ENCODE measurements around the gene MYO9A. TPM values are rescaled to one million over a fixed set of nuclear protein-coding genes. Genes with fewer than 3 reads are reported as not detected.

Gene MYO9A
- total RNA-seq, 1 donor from 2014 or later = 79.5 TPM

DNA sequence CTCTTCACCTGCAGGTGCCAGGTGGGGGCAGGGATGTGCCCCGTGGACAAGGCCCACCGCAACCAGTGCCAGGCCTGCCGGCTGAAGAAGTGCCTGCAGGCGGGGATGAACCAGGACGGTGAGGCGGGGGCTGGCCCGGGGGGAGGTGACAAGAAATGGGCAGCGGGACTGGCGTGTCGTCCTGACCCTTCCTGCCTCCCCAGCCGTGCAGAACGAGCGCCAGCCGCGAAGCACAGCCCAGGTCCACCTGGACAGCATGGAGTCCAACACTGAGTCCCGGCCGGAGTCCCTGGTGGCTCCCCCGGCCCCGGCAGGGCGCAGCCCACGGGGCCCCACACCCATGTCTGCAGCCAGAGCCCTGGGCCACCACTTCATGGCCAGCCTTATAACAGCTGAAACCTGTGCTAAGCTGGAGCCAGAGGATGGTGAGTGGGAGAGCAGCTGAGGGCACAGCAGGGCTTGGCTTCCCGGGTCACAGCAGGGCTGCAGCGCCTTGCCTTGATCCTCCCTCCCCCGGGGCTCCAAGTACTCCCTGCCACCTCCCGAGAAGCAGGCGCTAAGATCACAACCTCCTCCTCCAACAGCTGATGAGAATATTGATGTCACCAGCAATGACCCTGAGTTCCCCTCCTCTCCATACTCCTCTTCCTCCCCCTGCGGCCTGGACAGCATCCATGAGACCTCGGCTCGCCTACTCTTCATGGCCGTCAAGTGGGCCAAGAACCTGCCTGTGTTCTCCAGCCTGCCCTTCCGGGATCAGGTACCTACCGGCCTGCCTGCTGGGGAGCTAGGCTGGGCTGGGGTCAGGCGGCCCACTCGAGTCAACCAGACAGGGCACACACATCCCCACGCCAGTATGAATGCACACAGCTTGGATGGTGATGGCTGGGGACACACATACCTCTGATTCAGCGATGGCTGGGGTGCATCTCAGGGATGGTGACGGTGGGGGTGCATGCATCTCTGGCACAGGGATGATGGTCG, 305.9 kb downstream of the MYO9A start:
- H3K27me3 Mint-ChIP-seq (ENCODE audit: low read depth) = no peaks in the 10 kb centered on the region
- H3K36me3 Mint-ChIP-seq = no peaks in the 10 kb centered on the region
- no peak overlapping the region for H3K27ac Mint-ChIP-seq
- H3K4me3 Mint-ChIP-seq = no peak overlapping the region
- TF ChIP-seq, protein P1, sequence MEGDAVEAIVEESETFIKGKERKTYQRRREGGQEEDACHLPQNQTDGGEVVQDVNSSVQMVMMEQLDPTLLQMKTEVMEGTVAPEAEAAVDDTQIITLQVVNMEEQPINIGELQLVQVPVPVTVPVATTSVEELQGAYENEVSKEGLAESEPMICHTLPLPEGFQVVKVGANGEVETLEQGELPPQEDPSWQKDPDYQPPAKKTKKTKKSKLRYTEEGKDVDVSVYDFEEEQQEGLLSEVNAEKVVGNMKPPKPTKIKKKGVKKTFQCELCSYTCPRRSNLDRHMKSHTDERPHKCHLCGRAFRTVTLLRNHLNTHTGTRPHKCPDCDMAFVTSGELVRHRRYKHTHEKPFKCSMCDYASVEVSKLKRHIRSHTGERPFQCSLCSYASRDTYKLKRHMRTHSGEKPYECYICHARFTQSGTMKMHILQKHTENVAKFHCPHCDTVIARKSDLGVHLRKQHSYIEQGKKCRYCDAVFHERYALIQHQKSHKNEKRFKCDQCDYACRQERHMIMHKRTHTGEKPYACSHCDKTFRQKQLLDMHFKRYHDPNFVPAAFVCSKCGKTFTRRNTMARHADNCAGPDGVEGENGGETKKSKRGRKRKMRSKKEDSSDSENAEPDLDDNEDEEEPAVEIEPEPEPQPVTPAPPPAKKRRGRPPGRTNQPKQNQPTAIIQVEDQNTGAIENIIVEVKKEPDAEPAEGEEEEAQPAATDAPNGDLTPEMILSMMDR (IDR thresholded peaks at IDR 0.05; ENCODE audit: unreplicated experiment) = no peak
- DNase-seq (ENCODE audit: low spot score in 2 of 2, unreplicated experiment in 2 of 2) = no peak
- no peaks in the 10 kb centered on the region for H3K9me3 Mint-ChIP-seq
- H3K4me1 Mint-ChIP-seq = peaks cover 16% of the 10 kb centered on the region

DNA sequence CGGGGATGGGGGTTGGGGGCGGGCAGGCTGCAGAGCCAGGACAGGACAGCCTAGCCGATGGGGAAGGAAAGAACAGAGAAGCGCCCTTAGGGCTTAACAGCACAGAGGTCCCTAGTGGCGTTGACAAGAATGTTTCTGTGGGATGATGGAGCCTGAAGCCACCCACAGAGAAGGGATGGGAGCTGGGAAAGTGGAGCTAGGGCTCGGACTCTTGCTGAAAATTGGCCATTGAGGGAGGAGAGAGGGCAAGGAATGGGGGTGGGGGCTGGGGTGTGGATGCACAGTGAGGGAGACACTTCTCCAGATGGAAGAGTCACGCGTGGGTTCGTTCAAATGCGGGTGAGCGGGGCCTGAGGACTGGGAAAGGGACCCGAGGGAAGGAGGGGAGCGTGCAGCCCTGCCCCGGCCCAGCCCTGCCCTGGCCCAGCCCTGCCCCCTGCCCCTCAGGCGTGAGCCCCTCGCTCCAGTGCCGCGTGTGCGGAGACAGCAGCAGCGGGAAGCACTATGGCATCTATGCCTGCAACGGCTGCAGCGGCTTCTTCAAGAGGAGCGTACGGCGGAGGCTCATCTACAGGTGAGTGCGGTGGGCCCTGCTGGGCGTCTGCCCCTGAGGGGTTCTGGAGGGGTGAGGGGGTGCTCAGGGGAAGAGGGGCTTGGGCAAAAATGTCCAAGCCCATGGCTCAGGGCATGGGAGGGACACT, 306.8 kb downstream of the MYO9A start:
- H3K27me3 Mint-ChIP-seq (ENCODE audit: low read depth) = no peaks in the 10 kb centered on the region
- TF ChIP-seq, protein P1 (IDR thresholded peaks at IDR 0.05; ENCODE audit: unreplicated experiment) = no peak
- H3K36me3 Mint-ChIP-seq = no peaks in the 10 kb centered on the region
- DNase-seq (ENCODE audit: low spot score in 2 of 2, unreplicated experiment in 2 of 2) = no peak
- H3K27ac Mint-ChIP-seq = no peak overlapping the region
- H3K9me3 Mint-ChIP-seq = no peaks in the 10 kb centered on the region
- no peak overlapping the region for H3K4me3 Mint-ChIP-seq
- H3K4me1 Mint-ChIP-seq = peaks cover 25% of the 10 kb centered on the region

DNA sequence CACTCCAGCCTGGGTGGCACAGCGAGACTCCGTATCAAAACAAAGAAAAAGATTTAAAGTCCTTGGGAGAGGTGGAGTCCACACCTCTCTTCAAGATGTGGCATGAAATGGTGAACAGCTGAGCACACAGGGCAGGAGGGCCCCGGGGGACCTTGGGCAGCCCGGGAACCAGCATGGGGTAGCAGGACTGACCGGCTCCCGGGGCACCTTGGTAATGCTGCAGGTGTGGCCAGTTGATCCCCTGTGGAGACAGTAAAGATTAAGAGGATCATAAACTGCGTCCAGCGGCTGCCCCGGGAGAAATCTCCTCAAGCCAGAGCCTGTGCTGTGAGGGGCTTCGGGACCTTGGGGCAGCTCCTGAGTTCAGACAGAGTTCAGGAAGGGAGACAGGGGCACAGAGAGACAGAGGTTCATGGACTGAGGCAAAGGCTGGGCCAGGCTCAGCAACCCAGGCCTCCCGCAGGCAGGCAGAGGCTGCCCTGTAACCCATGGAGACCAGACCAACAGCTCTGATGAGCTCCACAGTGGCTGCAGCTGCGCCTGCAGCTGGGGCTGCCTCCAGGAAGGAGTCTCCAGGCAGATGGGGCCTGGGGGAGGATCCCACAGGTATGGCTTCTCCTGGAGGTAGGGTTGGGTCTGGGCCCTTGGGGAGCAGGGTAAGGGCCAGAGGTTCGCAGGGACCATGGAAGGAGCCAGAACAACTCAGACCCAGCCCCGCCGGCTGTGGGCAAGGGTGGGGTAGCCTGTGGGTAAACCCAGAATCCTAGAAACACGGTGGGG, 307.5 kb downstream of the MYO9A start, which contains the start of gene NR2E3:
Gene NR2E3 (plus strand): TSS at position 299 of the 780 bp plus-strand sequence. CDS start 190 bp downstream, at position 489.
- no peaks in the 10 kb centered on the region for H3K27me3 Mint-ChIP-seq (ENCODE audit: low read depth)
- no peak within 1 kb of the TSS for H3K4me3 Mint-ChIP-seq
- H3K9me3 Mint-ChIP-seq = no peaks in the 10 kb centered on the region
- TF ChIP-seq, protein P1 (IDR thresholded peaks at IDR 0.05; ENCODE audit: unreplicated experiment) = no peak
- H3K4me1 Mint-ChIP-seq = peaks cover 27% of the 10 kb centered on the region
- DNase-seq (ENCODE audit: low spot score in 2 of 2, unreplicated experiment in 2 of 2) = no peak
- H3K36me3 Mint-ChIP-seq = no peaks in the 10 kb centered on the region
- H3K27ac Mint-ChIP-seq = no peak within 1 kb of the TSS

DNA sequence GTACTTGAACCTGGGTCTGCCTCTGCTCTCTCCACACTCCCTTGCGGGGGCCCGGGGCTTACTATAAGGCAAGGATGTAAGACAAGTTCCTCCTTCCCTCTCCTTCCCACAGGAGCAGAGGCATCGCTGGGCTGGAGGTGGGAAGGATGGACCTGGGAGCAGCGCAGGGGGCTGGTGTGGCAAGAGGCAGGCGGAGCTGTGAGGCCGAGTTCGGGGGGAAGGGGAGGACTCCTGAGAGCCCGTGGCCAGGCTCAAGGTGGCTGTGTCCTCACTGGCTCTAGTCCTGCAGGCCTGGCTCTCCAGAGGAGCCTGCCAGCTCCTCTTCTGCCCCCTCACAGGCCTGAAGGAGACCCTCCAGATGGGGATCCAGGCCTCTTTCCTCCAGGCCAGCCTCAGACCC, 308.6 kb downstream of the MYO9A start:
- DNase-seq (ENCODE audit: low spot score in 2 of 2, unreplicated experiment in 2 of 2) = no peak
- Mint-ChIP-seq H3K36me3 (no peaks in the 10 kb centered on the region), H3K4me1 (peaks cover 36% of the 10 kb centered on the region), H3K9me3 (no peaks in the 10 kb centered on the region), H3K4me3 (no peak overlapping the region), H3K27ac (no peak overlapping the region), H3K27me3 (ENCODE audit: low read depth) (no peaks in the 10 kb centered on the region)
- TF ChIP-seq, protein P1 (IDR thresholded peaks at IDR 0.05; ENCODE audit: unreplicated experiment) = no peak

DNA sequence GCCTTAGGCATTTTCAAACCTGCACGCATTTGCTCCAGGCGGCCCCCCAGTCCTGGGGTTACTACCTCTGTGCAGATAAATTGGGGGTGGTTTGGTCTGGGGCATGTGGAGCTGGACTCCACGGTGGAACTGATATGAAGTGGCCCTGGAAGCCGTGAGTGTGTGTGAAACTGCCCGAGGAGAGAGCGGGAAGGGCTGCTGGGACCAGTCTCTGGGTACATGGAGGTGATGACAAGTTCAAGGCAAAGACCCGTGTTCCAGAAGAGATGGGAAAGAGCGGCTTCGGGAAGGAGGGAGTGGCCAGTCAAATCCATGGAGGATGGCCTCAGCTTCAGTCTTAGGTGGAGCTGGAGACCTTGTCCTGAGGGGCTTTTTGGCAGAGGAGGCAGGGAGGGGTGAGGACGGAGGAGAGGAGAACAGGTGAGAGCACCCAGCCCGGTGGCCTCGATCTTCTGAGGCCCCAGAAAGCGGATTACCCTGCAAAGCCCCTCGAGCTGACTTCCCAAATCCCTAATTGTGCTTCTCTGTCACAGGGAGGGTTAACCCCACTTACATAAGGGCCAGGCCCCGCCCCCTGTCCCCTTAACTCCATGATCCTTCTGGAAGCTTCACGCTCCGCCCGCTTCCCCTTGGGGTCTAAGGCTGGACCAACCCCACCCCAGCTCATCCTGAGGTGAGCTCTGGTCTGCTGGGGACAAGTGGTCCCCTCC, 309.5 kb downstream of the MYO9A start:
- Mint-ChIP-seq H3K4me1 (peaks cover 36% of the 10 kb centered on the region), H3K27ac (peak overlapping the region; percentile 94), H3K27me3 (ENCODE audit: low read depth) (no peaks in the 10 kb centered on the region), H3K9me3 (no peaks in the 10 kb centered on the region), H3K4me3 (no peak overlapping the region), H3K36me3 (no peaks in the 10 kb centered on the region)
- TF ChIP-seq, protein P1 (IDR thresholded peaks at IDR 0.05; ENCODE audit: unreplicated experiment) = no peak
- no peak for DNase-seq (ENCODE audit: low spot score in 2 of 2, unreplicated experiment in 2 of 2)

Measured in mesothelial cell of epicardium (in vitro differentiated cells).